H1 (cell line): ENCODE results near the gene CRTC1. TPM values are rescaled to one million over a fixed set of nuclear protein-coding genes. Genes with fewer than 3 reads are reported as not detected.

Source experiments
- CTCF ChIA-PET: fragments of 300-600 bp; sonication (Branson Sonifier 250); formaldehyde crosslinking; loops from one replicate; lab custom pipeline; 2021; ENCODE audit not compliant: partially characterized antibody; lab: Charles Lee
- POLR2A ChIA-PET: fragments of 300-600 bp; sonication (Branson Sonifier 250); formaldehyde crosslinking; loops from one replicate; lab custom pipeline; 2021; ENCODE audit warnings: inconsistent platforms; ENCODE audit not compliant: partially characterized antibody; lab: Charles Lee
- DNase-seq, 2 experiments: peaks; one replicate each; pipeline versions ENCODE4 v3.0.0 to v3.0.0-alpha.2; 2010 to 2022; ENCODE audit warnings: low spot score in 2 of 2, low read depth in 1 of 2, mixed read lengths in 1 of 2
- FAIRE-seq: peaks from 2 replicates; lab custom pipeline; 2011; peaks lifted over from hg19 to GRCh38; lab: Jason Lieb, UNC
- H2AFZ ChIP-seq: 2 replicates; pipeline ENCODE4 v1.8.1; 2012; ENCODE audit warnings: low read length, inconsistent platforms
- H2AK5ac ChIP-seq: 2 replicates; pipeline ENCODE4 v1.6.1; 2013; ENCODE audit warnings: low read depth, low read length
- H2BK120ac ChIP-seq: replicated peaks from 2 replicates; pipeline ENCODE3; 2013; ENCODE audit warnings: low read depth, low read length, inconsistent platforms
- H2BK12ac ChIP-seq: 2 replicates; pipeline ENCODE4 v1.6.1; 2013; ENCODE audit warnings: low read depth, low read length
- H2BK15ac ChIP-seq: 2 replicates; pipeline ENCODE4 v1.6.1; 2013; ENCODE audit warnings: low read length
- H2BK20ac ChIP-seq: 2 replicates; pipeline ENCODE4 v1.6.1; 2013; ENCODE audit warnings: low read length
- H2BK5ac ChIP-seq: 2 replicates; pipeline ENCODE4 v1.6.1; 2013; ENCODE audit warnings: low read depth, low read length
- H3K14ac ChIP-seq: 2 replicates; pipeline ENCODE4 v1.6.1; 2013; ENCODE audit warnings: inconsistent platforms; ENCODE audit not compliant: insufficient read length
- H3K18ac ChIP-seq: 2 replicates; pipeline ENCODE4 v1.6.1; 2013; ENCODE audit warnings: low read length; ENCODE audit errors: extremely low read depth
- H3K23ac ChIP-seq: 2 replicates; pipeline ENCODE4 v1.6.1; 2013; ENCODE audit warnings: inconsistent platforms; ENCODE audit not compliant: insufficient read length
- H3K23me2 ChIP-seq: 2 replicates; pipeline ENCODE4 v1.6.1; 2013; ENCODE audit warnings: low read depth, low read length
- H3K27ac ChIP-seq: 2 replicates; pipeline ENCODE4 v1.6.1; 2011; ENCODE audit warnings: low read depth, low read length, inconsistent platforms
- H3K27me3 ChIP-seq, 4 experiments: replicated peaks in 1 of 4; 1 replicate in 1 of 4; 2 replicates in 3 of 4; pipeline versions ENCODE4 v1.6.1 to v1.8.1; 2011 to 2013; ENCODE audit warnings: low read length in 3 of 4, mild to moderate bottlenecking in 3 of 4, inconsistent platforms in 2 of 4, mixed read lengths in 2 of 4, moderate library complexity in 1 of 4; ENCODE audit not compliant: control insufficient read depth in 3 of 4, insufficient read depth in 3 of 4; ENCODE audit errors: extremely low read depth in 1 of 4
- H3K36me3 ChIP-seq, 4 experiments: 2 replicates each; pipeline versions ENCODE4 v1.6.1 to v1.8.1; 2011 to 2013; ENCODE audit warnings: mild to moderate bottlenecking in 4 of 4, low read length in 3 of 4, moderate library complexity in 2 of 4, control low read depth in 1 of 4, inconsistent platforms in 1 of 4; ENCODE audit not compliant: insufficient read depth in 4 of 4, control insufficient read depth in 2 of 4
- H3K4ac ChIP-seq: replicated peaks from 2 replicates; pipeline ENCODE3; 2013; ENCODE audit warnings: low read length, low read depth, mixed read lengths, inconsistent platforms; ENCODE audit not compliant: insufficient read length
- H3K4me1 ChIP-seq, 4 experiments: replicated peaks in 1 of 4; 1 replicate in 1 of 4; 2 replicates in 3 of 4; pipeline versions ENCODE4 v1.6.1 to v1.8.1; 2011 to 2013; ENCODE audit warnings: low read length in 3 of 4, inconsistent platforms in 2 of 4, mixed read lengths in 1 of 4; ENCODE audit not compliant: insufficient read depth in 4 of 4, control insufficient read depth in 3 of 4
- H3K4me2 ChIP-seq, 2 experiments: 2 replicates each; pipeline versions ENCODE4 v1.6.1 to v1.8.1; 2011 to 2013; ENCODE audit warnings: low read depth in 2 of 2, low read length in 2 of 2, control low read depth in 1 of 2, inconsistent platforms in 1 of 2, mild to moderate bottlenecking in 1 of 2; ENCODE audit not compliant: insufficient read depth in 1 of 2
- H3K4me3 ChIP-seq, 4 experiments: fragments of 200-600, 300-600 bp in 1 of 4; sonication (generic), shearing (Covaris generic), sonication (Bioruptor Twin) in 1 of 4; 2 replicates each; pipeline versions ENCODE4 v1.5.1 to v1.8.1; 2011 to 2016; ENCODE audit warnings: low read length in 4 of 4, low read depth in 3 of 4, control low read depth in 2 of 4, inconsistent platforms in 2 of 4, mild to moderate bottlenecking in 2 of 4, mixed read lengths in 1 of 4, moderate library complexity in 1 of 4; ENCODE audit not compliant: insufficient read depth in 2 of 4; ENCODE audit errors: extremely low read depth in 1 of 4
- H3K56ac ChIP-seq: replicated peaks from 2 replicates; pipeline ENCODE3; 2013; ENCODE audit warnings: low read depth, mild to moderate bottlenecking, mixed read lengths, low read length, inconsistent platforms; ENCODE audit not compliant: insufficient read length
- H3K79me1 ChIP-seq: 2 replicates; pipeline ENCODE4 v1.6.1; 2013; ENCODE audit warnings: low read depth, low read length, control low read depth
- H3K79me2 ChIP-seq, 2 experiments: 2 replicates each; pipeline versions ENCODE4 v1.6.1 to v1.8.1; 2012 to 2013; ENCODE audit warnings: low read length in 2 of 2, mild to moderate bottlenecking in 2 of 2, inconsistent platforms in 1 of 2; ENCODE audit not compliant: insufficient read depth in 2 of 2, control insufficient read depth in 1 of 2
- H3K9ac ChIP-seq, 4 experiments: replicated peaks in 1 of 4; 1 replicate in 1 of 4; 2 replicates in 3 of 4; pipeline versions ENCODE4 v1.6.1 to v1.8.1; 2011 to 2013; ENCODE audit warnings: low read depth in 3 of 4, low read length in 3 of 4, control low read depth in 2 of 4, mild to moderate bottlenecking in 2 of 4, moderate library complexity in 2 of 4, inconsistent platforms in 1 of 4; ENCODE audit errors: extremely low read depth in 1 of 4
- H3K9me3 ChIP-seq, 2 experiments: 2 replicates each; pipeline versions ENCODE4 v1.6.1 to v1.8.1; 2012 to 2013; ENCODE audit warnings: mild to moderate bottlenecking in 2 of 2, moderate library complexity in 2 of 2, control low read depth in 1 of 2, inconsistent platforms in 1 of 2, low read depth in 1 of 2, low read length in 1 of 2, mixed read lengths in 1 of 2; ENCODE audit not compliant: insufficient read depth in 2 of 2
- H4K20me1 ChIP-seq, 2 experiments: replicated peaks in 1 of 2; 2 replicates each; pipeline versions ENCODE3 to v1.8.1; 2011 to 2013; ENCODE audit warnings: inconsistent platforms in 2 of 2, low read length in 2 of 2, mild to moderate bottlenecking in 1 of 2; ENCODE audit not compliant: insufficient read depth in 2 of 2, control insufficient read depth in 1 of 2
- H4K5ac ChIP-seq: 2 replicates; pipeline ENCODE4 v1.6.1; 2013; ENCODE audit warnings: low read length, low read depth, mixed read lengths, inconsistent platforms; ENCODE audit not compliant: insufficient read length
- H4K8ac ChIP-seq: 2 replicates; pipeline ENCODE4 v1.8.0; 2013; ENCODE audit warnings: mild to moderate bottlenecking, moderate library complexity, low read length, inconsistent platforms; ENCODE audit not compliant: insufficient read depth; ENCODE audit errors: extremely low read depth
- H4K91ac ChIP-seq: replicated peaks from 2 replicates; pipeline ENCODE3; 2013; ENCODE audit warnings: low read length, mixed read lengths, inconsistent platforms; ENCODE audit not compliant: insufficient read length
- FOSL1 ChIP-seq: IDR thresholded peaks from 2 replicates; pipeline ENCODE4 v1.6.1; 2011; ENCODE audit warnings: mild to moderate bottlenecking, low read depth, low read length, moderate library complexity; ENCODE audit not compliant: insufficient read depth
- TEAD4 ChIP-seq: IDR thresholded peaks from 2 replicates; pipeline ENCODE4 v1.6.1; 2012; ENCODE audit warnings: low read depth, low read length, inconsistent platforms, mixed read lengths
- WGBS, 2 experiments: shearing (Covaris generic) in 1 of 2; methylation state at CpG; one replicate each; pipeline versions ENCODE4 v1.1.6 to v1.1.7; 2013 to 2015; ENCODE audit warnings: low lambda C conversion rate in 2 of 2, mixed read lengths in 2 of 2, inconsistent platforms in 1 of 2, low coverage in 1 of 2, missing lambda C conversion rate in 1 of 2; ENCODE audit not compliant: insufficient replicate concordance in 2 of 2, insufficient coverage in 1 of 2, insufficient read length in 1 of 2; ENCODE audit errors: extremely low coverage in 1 of 2, missing lambda C conversion rate in 1 of 2; 5-methylcytosine and 5-hydroxymethylcytosine counted together
- polyA plus RNA-seq, 7 experiments: library from polyadenylated mRNA; depleted of rRNA in 3 of 7; stranded (reverse) in 5 of 7; unstranded in 2 of 7; fragments of >200 nt in 5 of 7; fragments of 200-250 nt in 2 of 7; gene quantifications; 1 replicate in 5 of 7; 2 replicates in 1 of 7; 4 replicates in 1 of 7; pipeline versions ENCODE4 v1.2.1 to v1.2.3, GENCODE V29; 2011 to 2013; ENCODE audit warnings: missing spikeins in 2 of 7, mixed read lengths in 2 of 7
- total RNA-seq: library from RNA; stranded (reverse); fragmentation: NEBNext Ultra II Directional; extraction: Animal tissue kit (Norgen Biotek cat#: 25700); gene quantifications from 2 replicates; pipeline ENCODE4 v1.2.1, GENCODE V29; 2021

CRTC1 gene
- total and polyA plus RNA-seq, 2 of the 8 experiments (the other 6 are each of a cell fraction or from before 2014, with no cell fraction given) = 2.9 to 8.5 TPM

DNA sequence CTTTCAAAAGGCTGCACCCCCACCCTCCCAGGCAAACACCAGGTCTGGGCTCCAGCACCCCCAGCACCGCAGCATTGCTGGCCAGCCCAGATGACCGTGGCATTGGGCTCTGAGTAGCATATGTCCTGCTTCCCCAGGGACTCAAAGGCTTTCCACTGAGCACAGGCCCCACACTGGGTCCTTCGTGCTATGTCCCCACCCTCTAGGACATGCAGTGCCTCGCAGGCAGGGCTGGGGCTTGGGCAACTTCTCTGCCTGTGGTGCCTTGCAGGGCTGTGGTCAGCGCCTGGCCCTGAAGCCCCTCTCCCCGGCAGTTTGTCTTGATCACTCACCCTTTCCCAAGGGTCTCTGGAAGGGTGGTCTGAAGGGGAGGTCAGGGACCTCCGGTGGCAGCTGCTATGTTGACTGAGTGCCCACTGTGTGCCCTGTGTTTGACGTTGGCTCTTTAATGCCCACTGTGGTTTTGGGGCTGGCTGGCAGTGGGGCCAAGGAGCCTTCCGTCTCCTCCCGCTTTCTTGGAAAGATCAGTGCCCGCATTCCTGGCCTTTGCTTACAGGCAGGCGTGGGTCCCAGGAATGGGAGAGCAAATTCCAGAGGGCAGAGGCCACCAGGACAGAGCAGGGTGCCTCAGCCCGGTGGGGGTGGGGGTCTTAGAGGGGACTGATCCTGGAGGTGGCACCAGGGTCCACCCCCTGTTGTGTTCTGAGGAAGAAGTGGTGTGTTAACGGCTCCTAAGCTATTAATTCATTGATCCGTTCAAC is 20.3 kb upstream of the CRTC1 start:
- Histone ChIP-seq H3K56ac (no peak overlapping the region), H2BK120ac (no peak overlapping the region), H3K4me3 (no peak overlapping the region), H2BK20ac (no peak overlapping the region), H3K18ac (no peak overlapping the region), H4K20me1 (peaks cover 5 to 14% of the 10 kb centered on the region in 2 experiments), H3K4me1 (peaks cover 0 to 5% (median 3%) of the 10 kb centered on the region in 4 experiments; a peak in 3 of 7 replicates), H3K79me1 (0 out of 2 replicates have a peak, but pooled peaks cover 3% of the 10 kb centered on the region), H2BK12ac (0 out of 2 replicates have a peak overlapping the region, but pooled peaks have one; percentile 27), H3K14ac (no peak overlapping the region), H3K23ac (no peak overlapping the region), H2BK15ac (no peak overlapping the region), H3K36me3 (peaks cover 0 to 7% (median 0%) of the 10 kb centered on the region in 4 experiments; a peak in 3 of 8 replicates), H3K4ac (no peak overlapping the region), H3K4me2 (no peak overlapping the region), H3K23me2 (no peaks in the 10 kb centered on the region), H4K8ac (no peak overlapping the region), H3K27ac (no peak overlapping the region), H3K27me3 (peaks cover 0 to 4% (median 0%) of the 10 kb centered on the region in 4 experiments; a peak in 1 of 7 replicates), H2BK5ac (no peak overlapping the region), H3K79me2 (no peaks in the 10 kb centered on the region), H4K5ac (no peak overlapping the region), H4K91ac (no peak overlapping the region), H2AK5ac (peak overlapping the region; percentile 82; the same call in 1 of the 2 replicates), H3K9ac (no peak overlapping the region), H2AFZ (no peak overlapping the region), H3K9me3 (no peaks in the 10 kb centered on the region)
- WGBS, 2 experiments = 76% methylated on average over 14 of the region's 15 CpGs; no CpG with 5 or more reads in 1 of the 2 experiments
- ChIA-PET CTCF (interaction anchor here (0.8 to 0.9 kb wide), 2 partner anchors 13 to 142 kb away, joined by 3 read pairs; partner anchors contain the start of gene ELL), POLR2A (interaction anchor here (0.9 to 1.2 kb wide), 2 partner anchors 8 to 54 kb away, joined by 3 read pairs; no protein-coding TSS in a partner anchor)
- DNase-seq (no peak), FAIRE-seq (no peak)
- TF ChIP-seq TEAD4 = peak; percentile 79
- TF ChIP-seq FOSL1 = no peak
